Lower leg skin (tissue), 3 donors: ENCODE data around the gene PDGFA.

ENCODE experiments used
- POLR2A ChIP-seq, 2 donors: fragments of 450-650 bp; IDR thresholded peaks; one replicate each; pipeline ENCODE4 v1.6.1; 2016 to 2017; ENCODE audit warnings: antibody characterized with exemption in 2 of 2, mild to moderate bottlenecking in 1 of 2, moderate library complexity in 1 of 2
- TF ChIP-seq, protein P1 (sequence below), 3 donors: fragments of 450-650 bp; IDR thresholded peaks; one replicate each; pipeline ENCODE4 v1.5.1; 2016; ENCODE audit warnings: antibody characterized with exemption in 3 of 3, mild to moderate bottlenecking in 3 of 3, moderate library complexity in 2 of 3

DNA sequence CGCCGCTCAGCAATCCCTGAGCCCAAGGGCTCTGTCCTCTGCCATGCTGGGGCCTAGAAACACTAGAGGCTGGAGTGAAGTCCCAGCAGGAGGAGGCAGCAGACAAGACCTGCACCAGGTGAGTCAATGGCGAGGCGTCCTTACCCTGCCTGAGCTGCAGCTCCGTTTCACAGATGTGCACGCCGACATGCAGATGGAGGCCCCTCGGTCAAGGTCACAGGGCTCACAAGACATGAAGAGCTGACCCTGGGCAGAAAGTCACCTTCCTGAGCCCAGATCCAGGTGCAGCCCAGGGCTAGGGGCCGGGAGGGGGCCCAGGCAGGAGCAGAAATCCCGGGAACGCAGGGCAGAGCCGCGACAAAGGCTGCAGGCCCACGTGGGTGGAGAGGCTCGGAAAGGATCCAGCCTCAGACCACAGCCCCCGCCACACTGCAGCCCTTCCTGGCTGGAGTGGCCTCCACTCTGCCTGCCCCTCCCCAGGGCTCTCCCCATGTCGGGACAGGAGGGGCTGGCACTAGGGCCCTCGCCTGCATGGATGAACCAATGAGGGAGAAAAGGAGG lies 23.8 kb downstream of the PDGFA start:
- no peak for TF ChIP-seq POLR2A (IDR thresholded peaks at IDR 0.05)
- TF ChIP-seq, protein P1, sequence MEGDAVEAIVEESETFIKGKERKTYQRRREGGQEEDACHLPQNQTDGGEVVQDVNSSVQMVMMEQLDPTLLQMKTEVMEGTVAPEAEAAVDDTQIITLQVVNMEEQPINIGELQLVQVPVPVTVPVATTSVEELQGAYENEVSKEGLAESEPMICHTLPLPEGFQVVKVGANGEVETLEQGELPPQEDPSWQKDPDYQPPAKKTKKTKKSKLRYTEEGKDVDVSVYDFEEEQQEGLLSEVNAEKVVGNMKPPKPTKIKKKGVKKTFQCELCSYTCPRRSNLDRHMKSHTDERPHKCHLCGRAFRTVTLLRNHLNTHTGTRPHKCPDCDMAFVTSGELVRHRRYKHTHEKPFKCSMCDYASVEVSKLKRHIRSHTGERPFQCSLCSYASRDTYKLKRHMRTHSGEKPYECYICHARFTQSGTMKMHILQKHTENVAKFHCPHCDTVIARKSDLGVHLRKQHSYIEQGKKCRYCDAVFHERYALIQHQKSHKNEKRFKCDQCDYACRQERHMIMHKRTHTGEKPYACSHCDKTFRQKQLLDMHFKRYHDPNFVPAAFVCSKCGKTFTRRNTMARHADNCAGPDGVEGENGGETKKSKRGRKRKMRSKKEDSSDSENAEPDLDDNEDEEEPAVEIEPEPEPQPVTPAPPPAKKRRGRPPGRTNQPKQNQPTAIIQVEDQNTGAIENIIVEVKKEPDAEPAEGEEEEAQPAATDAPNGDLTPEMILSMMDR (IDR thresholded peaks at IDR 0.05), result no peak
